GM12878 (cell line): ENCODE data around the gene NPLOC4. TPM values are rescaled to one million over a fixed set of nuclear protein-coding genes. Genes with fewer than 3 reads are reported as not detected.

ENCODE experiments used
- ASH2L ChIP-seq: fragments of 300-600, 200-600 bp; sonication (generic); IDR thresholded peaks from 2 replicates; pipeline ENCODE4 v1.6.1; 2017; ENCODE audit warnings: low read depth, mild to moderate bottlenecking, borderline replicate concordance
- BCL3 ChIP-seq: IDR thresholded peaks from 2 replicates; pipeline ENCODE4 v1.6.1; 2011; ENCODE audit warnings: borderline replicate concordance, low read depth, mild to moderate bottlenecking, moderate library complexity, low read length; ENCODE audit not compliant: insufficient read depth, poor library complexity, severe bottlenecking
- BHLHE40 ChIP-seq, 2 experiments: fragments of 450-650 bp in 1 of 2; IDR thresholded peaks; 2 replicates each; pipeline ENCODE4 v1.6.1; 2011 to 2017; ENCODE audit warnings: low read depth in 2 of 2, borderline replicate concordance in 1 of 2, improper control_type of control experiment in 1 of 2, low read length in 1 of 2, mild to moderate bottlenecking in 1 of 2
- CBX3 ChIP-seq: fragments of 200-600 bp; sonication (generic); IDR thresholded peaks from 2 replicates; pipeline ENCODE4 v1.6.1; 2016; ENCODE audit warnings: low read depth, borderline replicate concordance
- CBX5 ChIP-seq: sonication (generic); IDR thresholded peaks from 2 replicates; pipeline ENCODE4 v1.6.1; 2016; ENCODE audit warnings: low read depth, moderate library complexity, mild to moderate bottlenecking, inconsistent platforms
- EGR1 ChIP-seq, 2 experiments: IDR thresholded peaks; 1 replicate in 1 of 2; 2 replicates in 1 of 2; pipeline ENCODE4 v1.6.1; 2011 to 2012; ENCODE audit warnings: low read depth in 2 of 2, low read length in 2 of 2, borderline replicate concordance in 1 of 2, mild to moderate bottlenecking in 1 of 2, moderate library complexity in 1 of 2
- MAX ChIP-seq: IDR thresholded peaks from 2 replicates; pipeline ENCODE4 v1.6.1; 2012; ENCODE audit warnings: low read depth, low read length, improper control_type of control experiment
- MEF2A ChIP-seq: IDR thresholded peaks from 2 replicates; pipeline ENCODE4 v1.6.1; 2011; ENCODE audit warnings: low read depth, mild to moderate bottlenecking, low read length, moderate library complexity; ENCODE audit not compliant: insufficient read depth
- NKRF ChIP-seq: fragments of 450-650 bp; conservative IDR thresholded peaks from 2 replicates; pipeline ENCODE4 v1.6.1; 2017; ENCODE audit warnings: mild to moderate bottlenecking, moderate library complexity
- NR2C1 ChIP-seq: fragments of 450-650 bp; IDR thresholded peaks from 2 replicates; pipeline ENCODE4 v1.6.1; 2017; ENCODE audit warnings: antibody characterized with exemption, mild to moderate bottlenecking, moderate library complexity
- USF1 ChIP-seq: IDR thresholded peaks from 2 replicates; pipeline ENCODE4 v1.6.1; 2011; ENCODE audit warnings: borderline replicate concordance, low read depth, mild to moderate bottlenecking, moderate library complexity, mixed read lengths, low read length; ENCODE audit not compliant: insufficient read depth; ENCODE audit errors: extremely low read length
- ZBTB11 ChIP-seq: fragments of 450-650 bp; formaldehyde crosslinking; IDR thresholded peaks from 2 replicates; pipeline ENCODE4 v1.5.0; 2022; ENCODE audit warnings: mild to moderate bottlenecking, missing genetic modification characterization
- polyA plus RNA-seq, 11 experiments: library from polyadenylated mRNA; depleted of rRNA in 4 of 11; unstranded in 6 of 11; stranded (reverse) in 5 of 11; fragments of >200 nt; fragmentation: Nextera tagmentation in 4 of 11; fragmentation: Illumina TruSeq in 1 of 11; extraction: Ambion mirVana in 4 of 11; extraction: Trizol in 1 of 11; gene quantifications; 1 replicate in 1 of 11; 2 replicates in 10 of 11; pipeline versions ENCODE4 v1.2.1 to v1.2.3, GENCODE V29; 2011 to 2016; ENCODE audit warnings: inconsistent platforms in 2 of 11, missing spikeins in 2 of 11, low read depth in 1 of 11
- total RNA-seq, 4 experiments: library from RNA; depleted of rRNA in 3 of 4; stranded (reverse); fragments of >200 nt in 3 of 4; fragmentation: Illumina TruSeq in 1 of 4; extraction: Trizol in 1 of 4; gene quantifications; 2 replicates each; pipeline versions ENCODE4 v1.2.1 to v1.2.3, GENCODE V29; 2013 to 2021
- TF ChIP-seq, protein P1 (sequence below): IDR thresholded peaks from 2 replicates; pipeline ENCODE4 v1.6.1; 2011; ENCODE audit warnings: mild to moderate bottlenecking, low read depth, low read length, moderate library complexity; ENCODE audit not compliant: insufficient replicate concordance
- TF ChIP-seq, protein P2 (sequence below): fragments of 450-650 bp; IDR thresholded peaks from 2 replicates; pipeline ENCODE4 v1.6.1; 2017; ENCODE audit warnings: mild to moderate bottlenecking, low read depth, inconsistent platforms; ENCODE audit not compliant: poor library complexity, severe bottlenecking

NPLOC4 gene
- total and polyA plus RNA-seq, 10 of the 15 experiments (the other 5 are each of a cell fraction or from before 2014, with no cell fraction given): 1.5 to 83.7 (median 45.8) TPM

GRCh38 chr17:81520021-81520901 lies 116.7 kb downstream of the NPLOC4 start (continued):
- no peak for TF ChIP-seq MEF2A
- no peak for TF ChIP-seq NKRF
- TF ChIP-seq, protein P1, sequence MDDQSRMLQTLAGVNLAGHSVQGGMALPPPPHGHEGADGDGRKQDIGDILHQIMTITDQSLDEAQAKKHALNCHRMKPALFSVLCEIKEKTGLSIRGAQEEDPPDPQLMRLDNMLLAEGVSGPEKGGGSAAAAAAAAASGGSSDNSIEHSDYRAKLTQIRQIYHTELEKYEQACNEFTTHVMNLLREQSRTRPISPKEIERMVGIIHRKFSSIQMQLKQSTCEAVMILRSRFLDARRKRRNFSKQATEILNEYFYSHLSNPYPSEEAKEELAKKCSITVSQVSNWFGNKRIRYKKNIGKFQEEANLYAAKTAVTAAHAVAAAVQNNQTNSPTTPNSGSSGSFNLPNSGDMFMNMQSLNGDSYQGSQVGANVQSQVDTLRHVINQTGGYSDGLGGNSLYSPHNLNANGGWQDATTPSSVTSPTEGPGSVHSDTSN: no peak
- no peak for TF ChIP-seq MAX
- no peak for TF ChIP-seq CBX5
- TF ChIP-seq BHLHE40 (IDR thresholded peaks at IDR 0.05; ENCODE audit: borderline replicate concordance in 1 of 2, low read depth in 2 of 2, low read length in 1 of 2): peak in 1 of 2 experiments; percentile 5; a peak in 1 of 4 replicates
- no peak for TF ChIP-seq NR2C1
- peak; percentile 14 for TF ChIP-seq BCL3
- TF ChIP-seq USF1: no peak
- no peak for TF ChIP-seq ASH2L
- TF ChIP-seq ZBTB11: no peak
- TF ChIP-seq, protein P2, sequence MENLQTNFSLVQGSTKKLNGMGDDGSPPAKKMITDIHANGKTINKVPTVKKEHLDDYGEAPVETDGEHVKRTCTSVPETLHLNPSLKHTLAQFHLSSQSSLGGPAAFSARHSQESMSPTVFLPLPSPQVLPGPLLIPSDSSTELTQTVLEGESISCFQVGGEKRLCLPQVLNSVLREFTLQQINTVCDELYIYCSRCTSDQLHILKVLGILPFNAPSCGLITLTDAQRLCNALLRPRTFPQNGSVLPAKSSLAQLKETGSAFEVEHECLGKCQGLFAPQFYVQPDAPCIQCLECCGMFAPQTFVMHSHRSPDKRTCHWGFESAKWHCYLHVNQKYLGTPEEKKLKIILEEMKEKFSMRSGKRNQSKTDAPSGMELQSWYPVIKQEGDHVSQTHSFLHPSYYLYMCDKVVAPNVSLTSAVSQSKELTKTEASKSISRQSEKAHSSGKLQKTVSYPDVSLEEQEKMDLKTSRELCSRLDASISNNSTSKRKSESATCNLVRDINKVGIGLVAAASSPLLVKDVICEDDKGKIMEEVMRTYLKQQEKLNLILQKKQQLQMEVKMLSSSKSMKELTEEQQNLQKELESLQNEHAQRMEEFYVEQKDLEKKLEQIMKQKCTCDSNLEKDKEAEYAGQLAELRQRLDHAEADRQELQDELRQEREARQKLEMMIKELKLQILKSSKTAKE: no peak
- TF ChIP-seq EGR1 (IDR thresholded peaks at IDR 0.05; ENCODE audit: borderline replicate concordance in 1 of 2, low read depth in 2 of 2, low read length in 2 of 2): peak in 1 of 2 experiments; percentile 57; a peak in 1 of 3 replicates
- no peak for TF ChIP-seq CBX3
